HT1080 (cell line): ENCODE data around the gene ZBTB7A. TPM values are rescaled to one million over a fixed set of nuclear protein-coding genes. Genes with fewer than 3 reads are reported as not detected.

Source experiments
- DNase-seq: peaks from one replicate; pipeline ENCODE4 v3.0.0-alpha.2; 2015; ENCODE audit warnings: low read depth
- total RNA-seq: library from RNA; depleted of rRNA; stranded (reverse); fragments of >200 nt; shearing (Covaris generic); gene quantifications from 2 replicates; pipeline ENCODE4 v1.2.3, GENCODE V29; 2014

ZBTB7A gene
- total RNA-seq, 1 experiment from 2014 or later: 17.2 TPM

DNA sequence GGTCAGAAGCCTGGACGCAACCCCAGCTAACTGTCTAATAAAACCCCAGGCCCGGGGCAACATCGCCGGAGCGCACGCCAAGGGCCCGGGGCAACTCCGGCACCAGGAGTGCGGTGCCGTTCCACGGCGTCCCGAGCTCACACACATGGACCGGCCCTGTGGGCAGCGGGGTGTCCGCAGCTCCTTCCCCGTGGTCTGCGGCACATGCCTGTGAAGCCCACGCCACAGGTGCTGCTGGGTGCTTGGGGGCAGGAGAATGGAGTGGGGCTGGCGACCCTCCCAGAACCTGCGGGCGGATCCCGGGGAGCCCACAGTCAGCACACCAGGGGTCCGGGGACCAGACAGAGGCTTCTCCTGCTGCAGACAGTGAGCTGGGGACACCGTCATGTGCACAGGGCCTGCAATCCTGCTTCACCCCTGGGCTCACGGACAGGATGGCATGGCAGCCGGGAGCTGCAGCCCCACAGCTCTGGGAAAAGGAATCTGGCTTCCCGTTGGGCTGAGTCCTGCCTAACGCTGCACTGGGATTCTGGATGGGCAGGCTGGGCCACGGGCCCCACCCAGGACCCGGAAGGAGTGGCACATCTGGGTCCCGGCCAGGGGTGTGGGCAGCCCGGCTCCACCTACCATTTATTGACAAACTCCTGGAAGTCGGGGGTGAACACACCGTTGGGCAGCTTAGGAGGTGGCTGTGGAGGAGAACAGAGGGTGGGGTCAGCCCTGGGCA is 28.2 kb upstream of the ZBTB7A start:
- no peak for DNase-seq

DNA sequence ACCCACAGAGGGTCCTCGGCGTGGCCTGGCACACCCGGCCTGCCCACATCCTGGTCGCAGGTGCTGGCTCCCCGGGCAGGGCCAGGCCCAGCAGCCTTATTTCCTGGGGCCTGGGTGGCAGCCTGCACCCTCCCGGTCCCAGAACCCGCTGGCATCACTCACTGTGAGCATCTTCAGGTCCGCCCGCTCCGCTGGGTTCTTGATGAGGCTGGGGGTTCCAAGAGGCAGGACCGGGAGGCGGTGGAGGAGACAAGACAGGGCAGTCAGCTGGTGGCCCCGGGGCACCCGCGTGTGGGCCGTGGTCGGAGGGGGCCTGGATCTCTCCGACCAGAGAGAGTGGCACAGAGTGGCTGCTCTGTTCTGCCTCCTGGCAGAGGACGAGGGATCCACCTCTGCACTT is 27.6 kb upstream of the ZBTB7A start:
- no peak for DNase-seq

DNA sequence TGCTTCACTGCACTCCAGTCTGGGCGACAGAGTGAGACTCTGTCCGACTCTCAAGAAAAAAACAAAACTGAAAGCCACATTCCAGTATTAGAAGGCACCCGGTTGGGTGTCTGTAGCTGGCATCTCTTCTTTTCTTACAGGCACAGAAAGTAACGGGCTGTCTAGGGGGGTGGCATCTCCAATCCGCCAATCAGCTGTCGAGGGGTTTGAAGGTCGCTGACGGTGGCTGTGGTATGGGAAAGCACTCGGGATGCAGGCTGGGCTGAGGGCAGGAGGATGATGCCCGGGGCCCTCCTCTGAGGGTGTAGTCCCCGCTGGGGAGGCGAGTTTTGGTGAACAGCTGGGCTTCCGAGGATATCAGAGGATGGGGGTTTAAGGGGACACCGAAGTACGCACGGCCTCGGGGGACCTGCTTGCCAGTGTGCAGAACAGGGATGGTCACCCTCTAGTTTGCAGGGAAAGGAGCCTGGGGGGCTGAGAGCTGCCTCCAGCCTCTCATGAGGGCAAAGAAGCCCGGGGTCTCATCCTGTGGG is 27.0 kb upstream of the ZBTB7A start:
- DNase-seq: no peak

DNA sequence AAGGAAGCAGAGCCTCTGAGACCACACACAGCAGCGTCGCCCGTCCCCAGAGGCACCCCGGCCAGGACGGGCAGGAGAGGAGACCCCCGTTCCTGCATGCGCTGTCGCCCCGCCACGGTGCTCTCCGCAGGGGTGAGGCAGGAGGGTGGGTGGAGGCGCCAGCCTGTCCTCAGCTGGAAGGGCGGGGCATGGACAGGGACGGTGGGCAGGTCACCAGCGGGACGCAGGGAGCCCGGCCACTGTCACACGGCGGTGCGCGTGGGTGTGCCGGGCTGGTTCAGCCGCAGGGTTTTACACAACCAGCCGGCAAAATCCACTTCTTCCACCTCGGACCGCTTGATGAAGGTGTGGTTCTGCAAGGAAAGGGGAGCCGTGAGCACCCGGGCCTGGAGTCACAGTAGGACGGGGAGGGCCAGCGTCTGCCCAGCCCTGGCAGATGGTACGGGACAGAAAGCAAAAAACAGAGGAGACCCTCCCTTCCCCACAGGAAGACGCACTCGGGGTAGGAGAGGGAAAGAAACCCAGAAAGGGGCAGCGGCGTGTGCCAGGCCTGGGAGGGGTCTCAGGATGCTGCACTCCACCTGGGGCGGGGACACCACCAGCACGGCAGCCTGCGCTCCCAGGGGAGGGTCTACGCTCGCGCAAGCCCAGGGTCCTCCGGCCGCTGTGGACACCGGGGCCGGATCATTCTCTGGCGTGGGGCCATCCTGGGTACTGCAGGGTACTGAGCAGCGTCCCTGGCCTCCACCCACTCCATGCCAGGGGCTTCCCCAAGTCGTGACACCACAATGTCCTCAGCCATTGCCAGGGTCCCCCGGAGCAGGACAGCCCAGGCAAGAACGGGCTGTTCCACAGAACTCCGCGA is 23.9 kb upstream of the ZBTB7A start:
- DNase-seq: no peak

DNA sequence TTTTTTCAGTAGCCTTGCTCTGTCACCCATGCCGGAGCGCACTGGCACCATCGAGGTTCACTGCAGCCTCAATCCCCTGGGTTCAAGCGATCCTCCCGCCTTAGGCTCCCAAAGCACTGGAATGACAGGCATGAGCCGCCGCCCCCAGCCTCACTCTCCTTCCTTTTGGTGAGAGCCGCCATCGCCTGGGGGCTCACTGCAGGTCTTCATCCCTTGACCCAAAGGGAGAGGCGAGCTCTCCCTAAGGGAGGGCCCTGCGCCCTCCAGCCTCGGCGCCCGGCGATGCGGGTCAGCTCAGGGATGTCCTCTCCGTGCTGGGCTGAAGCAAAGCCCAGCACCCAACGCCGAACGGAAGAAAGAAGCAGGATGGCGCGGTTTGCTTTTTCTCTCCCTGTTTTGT is 23.2 kb upstream of the ZBTB7A start:
- DNase-seq: no peak

DNA sequence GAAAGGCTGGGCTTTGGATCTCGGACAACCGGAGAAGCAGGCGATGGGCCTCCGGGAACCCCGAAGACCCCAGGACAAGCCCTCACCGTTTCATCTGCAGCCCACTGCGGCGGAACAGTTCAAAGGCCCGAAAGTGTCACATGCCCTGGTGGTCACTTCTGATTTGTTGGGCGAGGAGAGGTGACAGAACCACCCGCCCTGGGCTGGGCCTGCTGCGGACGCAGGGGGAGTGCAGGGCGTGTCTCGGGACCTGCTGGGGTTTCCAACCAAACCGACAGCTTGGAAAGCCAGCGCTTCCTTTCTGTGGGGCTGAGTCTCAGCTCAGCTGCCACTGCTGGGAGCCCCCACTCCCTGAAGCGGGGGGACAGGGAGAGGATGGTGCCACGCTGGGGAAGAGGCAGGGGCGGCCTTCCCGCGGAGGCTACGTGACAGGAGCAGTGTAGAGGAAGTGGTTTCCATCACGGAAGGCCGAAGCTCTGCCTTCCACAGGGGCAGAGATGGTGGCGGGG is 22.8 kb upstream of the ZBTB7A start:
- no peak for DNase-seq

DNA sequence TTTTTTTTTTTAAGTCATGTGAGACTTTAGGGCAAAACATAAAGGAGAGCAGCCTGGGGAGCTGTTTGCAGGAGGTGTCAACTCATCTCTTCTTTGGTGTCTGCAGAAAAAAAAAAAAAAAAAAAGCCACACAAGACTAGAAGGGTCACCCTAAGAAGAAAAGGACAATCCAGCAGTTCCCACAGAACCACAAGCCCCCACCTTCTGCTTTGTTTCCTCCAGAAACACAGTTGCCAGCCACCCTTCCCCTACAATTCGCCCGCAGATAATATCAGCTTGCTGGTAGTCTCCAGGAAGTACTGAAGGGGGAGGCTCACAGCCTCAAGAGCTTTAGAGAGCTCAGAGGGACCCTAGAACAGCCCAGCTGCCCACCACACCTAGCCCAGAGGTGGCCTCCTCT is 22.3 kb upstream of the ZBTB7A start:
- DNase-seq: no peak

DNA sequence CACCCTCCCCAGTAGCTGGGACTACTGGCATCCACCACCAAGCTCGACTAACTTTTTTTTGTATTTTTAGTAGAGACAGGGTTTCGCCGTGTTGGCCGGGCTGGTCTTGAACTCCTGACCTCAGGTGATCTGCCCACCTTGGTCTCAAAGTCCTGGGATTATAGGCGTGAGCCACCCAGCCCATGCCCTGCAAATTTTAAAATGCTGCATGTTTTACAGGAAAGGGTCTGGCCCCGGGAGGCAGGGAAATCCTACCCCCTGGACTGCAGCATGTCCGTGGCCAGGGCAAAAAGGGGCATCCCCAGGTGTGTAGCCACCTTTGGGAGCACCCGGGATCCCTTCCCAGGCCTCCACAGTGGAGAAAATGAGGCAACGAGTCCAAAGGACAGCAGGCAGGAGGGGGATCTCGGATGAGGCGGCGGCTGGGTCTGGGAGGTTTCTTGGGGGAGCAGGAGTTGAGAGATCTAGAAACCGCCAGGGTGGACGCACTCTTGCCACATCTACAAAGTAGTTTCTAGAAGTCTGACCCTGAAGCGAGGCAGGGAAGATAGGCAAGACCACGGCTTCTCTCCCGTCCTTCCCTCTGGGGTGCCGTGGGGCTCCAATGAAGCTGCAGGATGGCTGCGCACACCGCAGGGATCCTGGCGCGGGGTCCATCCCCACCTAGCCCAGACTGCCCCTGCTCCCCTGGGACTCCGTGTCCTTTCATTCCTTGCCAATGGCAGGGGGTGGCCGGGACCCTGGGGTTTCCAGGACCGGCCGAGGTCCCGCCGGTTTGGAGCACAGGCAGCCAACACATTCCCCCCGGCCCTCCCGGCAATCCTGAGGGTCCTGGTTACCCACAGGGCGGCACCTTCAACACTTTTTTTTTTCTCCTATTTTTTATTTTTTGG is 21.3 kb upstream of the ZBTB7A start:
- no peak for DNase-seq

DNA sequence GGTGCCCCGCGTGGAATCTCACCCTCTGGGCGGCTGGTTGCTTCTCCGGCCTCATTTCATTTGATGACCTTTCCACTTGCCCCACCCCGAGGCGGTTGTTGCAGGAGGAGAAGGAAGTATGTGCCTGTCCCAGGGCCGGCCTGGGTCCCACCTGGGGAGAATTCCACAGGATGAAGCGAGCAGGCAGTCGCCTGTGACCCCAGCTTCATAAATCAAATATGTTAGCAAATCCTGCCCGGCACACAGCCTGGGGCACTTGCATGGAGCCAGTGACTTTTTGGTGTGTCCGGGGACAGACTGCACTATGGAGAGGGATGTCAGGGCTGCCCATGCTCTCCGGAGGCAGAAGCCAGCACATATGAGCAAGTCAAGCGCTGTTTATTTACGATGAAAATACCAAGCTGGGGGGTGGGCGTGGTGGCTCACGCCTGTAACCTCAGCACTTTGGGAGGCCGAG is 19.7 kb upstream of the ZBTB7A start:
- no peak for DNase-seq

DNA sequence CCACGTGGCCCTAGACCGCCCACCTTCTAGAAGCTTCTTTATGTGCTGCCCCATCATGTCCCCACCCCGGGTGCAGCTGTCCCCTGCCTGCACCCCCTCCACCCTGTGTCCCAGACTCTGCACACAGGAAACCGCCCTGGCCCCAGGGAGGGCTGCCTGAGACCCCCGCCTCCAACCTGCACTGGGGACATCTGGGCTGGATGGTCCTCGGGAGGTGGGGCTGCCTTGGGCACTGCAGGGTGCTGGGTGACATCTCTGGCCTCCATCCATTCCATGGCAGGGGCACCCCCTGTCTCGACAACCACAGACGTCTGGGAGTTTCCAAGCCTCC is 17.8 kb upstream of the ZBTB7A start:
- DNase-seq: no peak

DNA sequence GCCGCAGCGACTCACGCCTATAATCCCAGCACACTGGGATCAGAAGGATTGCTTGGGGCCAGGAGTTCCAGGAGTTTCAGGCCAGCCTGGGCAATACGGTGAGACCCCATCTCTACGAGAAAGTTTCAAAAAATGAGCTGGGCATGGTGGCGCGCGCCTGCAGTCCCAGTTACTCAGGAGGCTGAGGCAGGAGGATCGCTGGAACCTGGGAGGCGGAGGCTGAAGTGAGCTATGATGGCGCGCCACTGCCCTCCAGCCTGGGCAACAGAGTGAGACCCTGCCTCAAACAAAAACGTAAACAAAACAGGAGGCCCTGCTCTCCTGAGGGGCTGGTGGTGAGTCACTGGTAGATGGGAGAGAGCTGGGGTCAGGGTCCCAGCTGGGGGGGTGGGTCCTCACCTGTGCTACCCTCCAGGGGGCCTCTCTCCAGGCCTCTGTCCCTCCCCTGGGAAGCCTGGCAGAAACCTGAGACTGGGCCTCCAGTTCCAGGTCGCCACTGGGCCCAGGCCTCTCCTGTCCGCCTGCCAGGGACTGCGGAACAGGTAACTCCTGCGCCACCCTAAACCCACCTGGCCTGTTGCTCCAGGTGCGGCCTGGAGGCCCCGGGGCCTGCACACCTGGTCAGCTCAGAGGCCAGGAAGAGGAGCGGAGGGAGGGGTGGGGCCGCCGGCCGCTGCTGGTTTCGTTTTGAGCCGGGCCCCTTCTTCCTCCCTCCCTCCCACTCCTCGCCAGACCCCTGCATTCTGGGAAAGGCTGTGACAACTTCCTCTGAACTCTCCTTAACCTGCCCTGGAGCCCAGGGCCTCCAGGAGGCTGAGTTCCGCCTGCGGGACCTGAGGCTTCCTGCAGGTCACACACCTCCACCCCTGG is 17.2 kb upstream of the ZBTB7A start:
- no peak for DNase-seq

DNA sequence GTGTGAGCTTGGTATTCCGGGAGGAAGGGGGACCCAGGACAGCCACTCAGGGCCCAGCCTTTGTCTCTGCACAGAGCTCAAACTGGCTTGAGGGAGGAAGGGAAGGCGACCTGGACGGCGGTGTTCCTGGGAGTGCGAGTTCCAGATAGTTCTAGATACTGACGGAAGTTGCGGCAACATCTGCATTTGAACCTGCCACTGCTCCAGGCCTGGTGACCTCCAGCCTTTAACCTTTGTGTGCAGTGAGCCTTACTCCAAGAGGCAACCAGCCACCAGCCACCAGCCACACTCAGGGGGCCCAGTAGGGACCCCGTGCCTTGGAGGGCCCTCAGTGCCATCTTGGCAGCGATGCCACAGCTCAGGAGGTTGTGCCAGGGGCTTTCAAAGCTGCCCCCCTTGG is 15.5 kb upstream of the ZBTB7A start:
- DNase-seq: no peak

DNA sequence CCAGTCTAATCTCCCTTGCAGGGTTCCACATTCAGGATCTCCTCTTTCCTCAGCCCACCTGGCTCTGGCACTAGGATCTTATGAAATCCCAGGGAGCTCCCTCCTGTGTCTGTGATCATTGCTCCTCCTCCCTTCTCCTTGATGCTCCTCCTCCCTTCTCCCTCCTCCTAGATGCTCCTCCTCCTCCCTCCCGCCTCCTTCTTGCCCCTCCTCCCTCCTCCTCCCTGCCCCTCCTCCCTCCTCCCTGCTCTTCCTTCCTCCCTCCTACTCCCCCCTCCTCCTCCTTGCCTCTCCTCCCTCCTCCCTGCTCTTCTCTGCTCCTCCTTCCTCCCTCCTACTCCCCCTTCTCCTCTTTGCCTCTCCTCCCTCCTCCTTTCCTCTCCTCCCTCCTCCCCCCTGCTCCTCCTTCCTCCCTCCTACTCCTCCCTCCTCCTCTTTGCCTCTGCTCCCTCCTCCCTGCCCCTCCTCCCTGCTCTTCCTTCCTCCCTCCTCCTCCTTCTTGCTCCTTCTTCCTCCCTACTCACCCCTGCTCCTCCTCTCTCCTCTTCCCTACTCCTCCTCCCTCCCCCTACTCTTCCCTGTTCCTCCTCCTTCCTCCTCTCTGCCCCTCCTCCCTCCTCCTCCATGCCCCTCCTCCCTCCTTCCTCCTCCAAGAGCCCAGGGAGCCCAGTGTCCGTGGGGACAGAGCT is 14.9 kb upstream of the ZBTB7A start:
- no peak for DNase-seq

DNA sequence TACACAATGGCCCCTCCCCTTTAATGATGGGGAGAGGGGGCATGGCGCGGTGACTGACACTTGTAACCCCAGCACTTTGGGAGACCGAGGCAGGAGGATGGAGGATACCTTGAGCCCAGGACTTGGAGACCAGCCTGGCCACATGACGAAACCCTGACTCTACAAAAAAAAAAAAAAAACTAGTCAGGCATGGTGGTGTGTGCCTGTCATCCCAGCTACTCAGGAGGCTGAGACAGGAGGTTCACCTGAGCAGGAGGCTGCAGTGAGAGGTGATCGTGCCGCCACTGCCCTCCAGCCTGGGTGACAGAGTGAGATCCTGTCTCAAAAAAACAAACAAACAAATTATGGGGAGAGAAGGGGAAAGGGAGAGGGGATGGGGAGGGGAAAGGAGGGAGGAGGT is 13.8 kb upstream of the ZBTB7A start:
- no peak for DNase-seq

DNA sequence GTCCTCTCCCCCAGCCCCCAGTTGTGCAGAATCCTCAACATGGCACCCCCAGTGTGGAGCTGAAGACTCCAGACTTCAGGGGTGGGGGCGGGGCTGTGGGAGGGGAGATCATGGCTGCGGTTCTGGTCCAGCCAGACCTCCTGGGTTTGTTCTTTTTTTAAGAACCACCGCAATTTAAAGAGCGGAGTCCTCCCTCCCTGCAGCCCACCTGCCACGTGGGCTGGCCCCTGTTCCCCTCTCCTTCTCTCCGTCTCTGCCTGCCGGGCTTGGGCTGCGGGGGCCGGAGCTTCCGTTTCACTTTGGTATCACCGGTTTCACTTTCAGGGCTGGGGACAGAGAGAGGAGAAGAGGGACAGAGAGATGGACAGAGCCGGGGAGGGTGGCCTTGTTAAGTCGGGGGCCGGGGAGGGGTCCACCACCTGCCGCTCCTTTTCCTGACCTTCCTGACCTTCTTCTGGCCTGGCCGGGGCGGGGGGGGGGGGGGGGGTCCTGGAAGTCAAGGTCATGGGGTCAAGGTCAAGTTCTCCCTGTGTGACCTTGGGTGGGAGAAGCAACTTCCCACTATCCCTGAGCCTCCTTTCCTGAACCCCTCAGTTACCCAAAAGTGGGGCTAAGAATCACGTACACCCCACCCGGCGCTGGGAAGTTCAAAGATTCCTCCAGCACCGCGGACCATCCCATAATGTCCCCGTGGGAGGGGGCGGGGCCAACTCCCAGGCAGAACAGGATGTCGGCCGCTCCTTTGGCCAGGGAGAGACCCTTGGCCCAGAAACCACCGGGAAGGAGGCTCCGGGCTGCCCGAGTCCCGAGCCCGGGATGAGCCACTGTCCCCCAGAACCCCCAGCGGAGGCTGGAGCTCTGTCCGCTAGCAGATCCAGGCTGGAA is 11.3 kb upstream of the ZBTB7A start:
- DNase-seq: no peak

DNA sequence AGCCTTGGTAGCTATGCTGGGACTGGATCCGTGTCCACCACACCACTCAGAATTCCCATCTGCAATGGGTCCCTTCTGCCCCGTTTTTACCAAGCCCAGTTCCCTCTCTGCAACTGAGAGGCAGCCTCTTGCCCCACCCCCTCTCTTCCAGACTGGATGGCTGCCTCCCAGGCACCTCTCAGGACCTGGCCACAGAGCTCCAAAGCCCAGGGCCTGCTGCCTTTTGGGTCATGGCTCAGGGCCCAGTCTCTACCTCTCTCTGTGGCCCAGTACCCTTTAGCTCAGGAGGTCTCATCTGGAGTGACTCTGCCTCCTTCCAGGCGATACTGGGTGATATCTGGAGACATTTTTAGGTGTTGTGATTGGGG is 10.3 kb upstream of the ZBTB7A start:
- no peak for DNase-seq

DNA sequence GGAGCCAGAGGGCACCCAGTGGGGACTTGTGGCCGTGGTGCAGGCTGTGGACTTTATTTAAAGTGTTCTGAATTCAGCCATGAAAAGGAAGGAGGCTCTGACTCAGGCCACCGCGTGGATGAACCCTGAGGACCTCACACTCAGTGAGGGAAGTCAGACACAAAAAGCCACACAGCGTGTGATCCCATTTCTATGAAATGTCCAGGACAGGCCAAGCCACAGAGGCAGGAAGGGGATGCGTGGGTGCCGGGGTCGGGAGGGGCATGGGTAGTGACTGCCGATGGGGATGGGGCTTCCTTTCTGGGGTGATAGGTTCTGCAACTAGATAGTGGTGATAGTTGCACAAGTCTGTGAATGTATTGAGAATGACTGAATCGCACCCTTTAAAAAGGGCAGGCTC is 8.7 kb upstream of the ZBTB7A start:
- DNase-seq: no peak

DNA sequence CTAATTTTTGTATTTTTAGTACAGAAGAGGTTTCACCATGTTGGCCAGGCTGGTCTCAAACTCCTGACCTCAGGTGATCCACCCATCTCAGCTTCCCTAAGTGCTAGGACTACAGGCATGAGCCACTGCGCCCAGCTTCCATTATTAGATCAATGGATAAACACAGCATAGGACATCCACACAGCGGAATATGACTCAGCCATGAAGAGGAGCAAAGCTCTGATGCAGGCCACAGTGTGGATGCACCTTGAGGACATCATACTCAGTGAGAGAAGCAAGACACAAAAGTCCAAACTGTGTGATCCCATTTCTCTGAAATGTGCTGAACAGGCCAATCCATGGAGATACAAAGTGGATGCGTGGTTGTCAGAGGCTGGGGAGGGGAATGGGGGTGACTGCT is 4.9 kb upstream of the ZBTB7A start:
- no peak for DNase-seq
